ENCODE measurements around the gene DDX23. TPM values are rescaled to one million over a fixed set of nuclear protein-coding genes. Genes with fewer than 3 reads are reported as not detected.

DDX23 gene
- total RNA-seq, 1 experiment from 2014 or later, result 107 TPM

DNA sequence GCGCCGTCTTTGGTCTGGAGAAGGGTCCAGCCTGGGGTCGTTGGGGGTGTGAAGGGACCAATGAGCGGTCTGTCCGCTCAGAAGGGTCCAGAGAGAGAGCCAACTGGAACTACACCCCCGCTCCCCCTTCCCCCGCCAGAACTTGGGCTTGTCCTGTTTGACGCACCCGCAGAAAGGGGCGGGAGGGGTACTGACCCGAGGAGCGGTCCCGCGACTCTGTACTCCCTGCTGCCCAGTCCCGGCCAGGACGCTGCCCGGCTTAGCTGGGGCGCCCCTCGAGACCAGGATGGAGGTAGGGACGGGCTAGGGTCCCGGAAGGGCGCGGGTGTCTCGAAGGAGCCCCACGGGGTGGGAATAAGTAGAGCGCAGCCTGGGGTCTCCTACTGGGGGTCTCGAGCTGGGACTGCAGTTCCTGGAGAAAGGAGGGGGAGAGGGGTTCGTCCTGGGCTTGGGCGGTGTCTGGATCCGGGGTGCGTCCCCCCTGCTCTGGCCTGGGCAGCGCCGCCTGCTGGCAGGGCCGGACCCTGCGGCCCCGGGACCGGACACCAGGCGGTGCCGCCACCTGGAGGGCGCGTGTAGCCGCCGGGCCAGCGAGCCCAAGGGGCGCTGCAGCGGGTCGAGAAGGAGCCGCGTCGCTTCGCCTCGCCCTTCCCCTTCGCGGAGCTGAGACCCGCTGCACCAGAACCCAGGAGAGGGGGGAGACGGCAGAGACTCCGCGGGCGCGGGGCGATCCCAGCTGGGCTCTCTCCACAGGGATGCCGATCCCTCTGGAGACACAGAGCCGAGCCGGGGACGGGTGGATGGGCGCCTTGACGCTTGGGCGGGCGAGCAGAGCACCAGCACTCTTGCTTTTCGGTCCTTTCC, 37.5 kb downstream of the DDX23 start (continued):
- TF ChIP-seq, protein P1, sequence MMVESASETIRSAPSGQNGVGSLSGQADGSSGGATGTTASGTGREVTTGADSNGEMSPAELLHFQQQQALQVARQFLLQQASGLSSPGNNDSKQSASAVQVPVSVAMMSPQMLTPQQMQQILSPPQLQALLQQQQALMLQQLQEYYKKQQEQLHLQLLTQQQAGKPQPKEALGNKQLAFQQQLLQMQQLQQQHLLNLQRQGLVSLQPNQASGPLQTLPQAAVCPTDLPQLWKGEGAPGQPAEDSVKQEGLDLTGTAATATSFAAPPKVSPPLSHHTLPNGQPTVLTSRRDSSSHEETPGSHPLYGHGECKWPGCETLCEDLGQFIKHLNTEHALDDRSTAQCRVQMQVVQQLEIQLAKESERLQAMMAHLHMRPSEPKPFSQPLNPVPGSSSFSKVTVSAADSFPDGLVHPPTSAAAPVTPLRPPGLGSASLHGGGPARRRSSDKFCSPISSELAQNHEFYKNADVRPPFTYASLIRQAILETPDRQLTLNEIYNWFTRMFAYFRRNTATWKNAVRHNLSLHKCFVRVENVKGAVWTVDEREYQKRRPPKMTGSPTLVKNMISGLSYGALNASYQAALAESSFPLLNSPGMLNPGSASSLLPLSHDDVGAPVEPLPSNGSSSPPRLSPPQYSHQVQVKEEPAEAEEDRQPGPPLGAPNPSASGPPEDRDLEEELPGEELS (CRISPR knock-in tag; IDR thresholded peaks at IDR 0.05), result peak; percentile 23; the same call in 1 of the 2 replicates

DNA sequence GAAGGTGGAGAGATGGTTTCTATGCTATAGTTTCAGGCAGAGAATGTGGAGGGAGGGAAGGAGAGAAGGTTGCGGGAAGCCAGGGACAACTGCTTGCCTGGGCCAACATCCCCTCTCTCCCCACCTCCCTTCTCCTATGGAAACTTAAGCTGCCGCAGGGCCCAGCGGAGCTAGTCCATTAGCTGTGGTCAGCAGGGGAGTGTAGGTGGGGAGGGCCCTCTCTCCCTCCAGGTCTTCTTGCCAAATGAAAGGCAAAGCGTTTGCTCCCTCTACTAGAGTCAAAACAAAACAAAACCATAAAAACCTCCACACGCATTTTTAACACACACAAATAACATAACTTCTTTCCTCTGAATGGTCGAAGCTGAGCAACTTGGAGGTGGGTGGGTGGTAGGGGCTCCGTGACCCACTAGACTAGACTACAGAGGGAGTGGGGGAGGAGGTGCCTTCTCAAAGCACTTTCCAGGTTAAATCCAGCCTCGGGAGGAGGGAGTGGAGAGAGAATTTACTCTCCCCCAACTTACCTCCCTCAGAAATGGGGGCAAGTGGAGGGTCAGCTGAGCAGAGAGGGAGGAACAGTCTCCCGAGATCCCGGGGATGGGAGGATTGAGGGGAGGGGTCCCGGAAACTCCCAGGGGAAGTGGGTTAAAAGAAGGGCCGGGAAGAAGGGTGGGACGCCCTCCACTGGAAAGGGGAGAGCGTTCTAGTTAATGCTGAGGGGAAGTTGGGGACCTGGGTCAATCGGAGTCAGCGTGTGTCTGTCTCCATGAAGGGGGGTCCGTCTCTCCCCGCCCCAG, 38.3 kb downstream of the DDX23 start:
- Mint-ChIP-seq H3K4me3 (peak overlapping the region; percentile 87), H3K27me3 (ENCODE audit: low read depth) (peaks cover 62% of the 10 kb centered on the region), H3K4me1 (peaks cover 38% of the 10 kb centered on the region), H3K36me3 (no peaks in the 10 kb centered on the region), H3K9me3 (no peaks in the 10 kb centered on the region), H3K27ac (no peak overlapping the region)
- POLR2A ChIA-PET, result interaction anchor here (0.6 to 1.0 kb wide), 2 partner anchors 24 to 52 kb away, joined by 4 to 7 read pairs; partner anchors contain the start of gene ADCY6
- TF ChIP-seq KAT7 (CRISPR knock-in tag; IDR thresholded peaks at IDR 0.05; ENCODE audit: borderline replicate concordance) (peak; percentile 91; the same call in 1 of the 2 replicates), JAZF1 (CRISPR knock-in tag; IDR thresholded peaks at IDR 0.05) (no peak)
- TF ChIP-seq, protein P2, sequence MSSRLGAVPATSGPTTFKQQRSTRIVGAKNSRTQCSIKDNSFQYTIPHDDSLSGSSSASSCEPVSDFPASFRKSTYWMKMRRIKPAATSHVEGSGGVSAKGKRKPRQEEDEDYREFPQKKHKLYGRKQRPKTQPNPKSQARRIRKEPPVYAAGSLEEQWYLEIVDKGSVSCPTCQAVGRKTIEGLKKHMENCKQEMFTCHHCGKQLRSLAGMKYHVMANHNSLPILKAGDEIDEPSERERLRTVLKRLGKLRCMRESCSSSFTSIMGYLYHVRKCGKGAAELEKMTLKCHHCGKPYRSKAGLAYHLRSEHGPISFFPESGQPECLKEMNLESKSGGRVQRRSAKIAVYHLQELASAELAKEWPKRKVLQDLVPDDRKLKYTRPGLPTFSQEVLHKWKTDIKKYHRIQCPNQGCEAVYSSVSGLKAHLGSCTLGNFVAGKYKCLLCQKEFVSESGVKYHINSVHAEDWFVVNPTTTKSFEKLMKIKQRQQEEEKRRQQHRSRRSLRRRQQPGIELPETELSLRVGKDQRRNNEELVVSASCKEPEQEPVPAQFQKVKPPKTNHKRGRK (CRISPR knock-in tag; IDR thresholded peaks at IDR 0.05; ENCODE audit: borderline replicate concordance), result no peak
- TF ChIP-seq, protein P3, sequence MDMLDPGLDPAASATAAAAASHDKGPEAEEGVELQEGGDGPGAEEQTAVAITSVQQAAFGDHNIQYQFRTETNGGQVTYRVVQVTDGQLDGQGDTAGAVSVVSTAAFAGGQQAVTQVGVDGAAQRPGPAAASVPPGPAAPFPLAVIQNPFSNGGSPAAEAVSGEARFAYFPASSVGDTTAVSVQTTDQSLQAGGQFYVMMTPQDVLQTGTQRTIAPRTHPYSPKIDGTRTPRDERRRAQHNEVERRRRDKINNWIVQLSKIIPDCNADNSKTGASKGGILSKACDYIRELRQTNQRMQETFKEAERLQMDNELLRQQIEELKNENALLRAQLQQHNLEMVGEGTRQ (CRISPR knock-in tag; IDR thresholded peaks at IDR 0.05), result no peak; the same call in 1 of the 2 replicates
- peak; percentile 16 for ATAC-seq
- DNase-seq (ENCODE audit: low spot score), result peak; percentile 69
- CTCF ChIA-PET, result interaction anchor here (0.5 to 4.3 kb wide), 20 partner anchors 9 to 184 kb away, joined by 3 to 44 read pairs (median 6); partner anchors contain the start of genes ADCY6, ARF3, DDX23 and KANSL2

DNA sequence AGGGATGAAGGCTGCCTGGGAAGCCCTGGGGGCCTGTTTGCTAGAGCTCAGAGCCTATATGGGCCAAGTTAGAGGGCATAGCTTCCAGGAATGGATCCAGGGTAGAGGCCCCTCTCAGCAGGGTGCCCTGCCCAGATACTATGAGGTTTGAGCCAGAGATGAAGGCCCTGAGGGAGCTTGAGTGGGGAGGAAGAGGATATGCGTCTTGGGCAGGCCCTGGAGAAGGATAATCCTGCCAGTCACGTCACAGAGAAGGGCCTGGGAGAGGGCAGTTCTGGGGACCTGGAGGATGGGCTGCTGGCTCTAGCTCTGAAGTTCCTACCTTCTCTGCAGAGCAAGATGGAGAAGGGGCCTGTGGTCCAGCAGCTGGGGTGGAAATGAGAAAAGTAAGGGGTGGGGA, 39.6 kb downstream of the DDX23 start:
- ATAC-seq (no peak), DNase-seq (ENCODE audit: low spot score) (no peak)
- Mint-ChIP-seq H3K36me3 (no peaks in the 10 kb centered on the region), H3K4me3 (peak overlapping the region; percentile 87), H3K4me1 (peaks cover 38% of the 10 kb centered on the region), H3K9me3 (no peaks in the 10 kb centered on the region), H3K27ac (no peak overlapping the region), H3K27me3 (ENCODE audit: low read depth) (peaks cover 51% of the 10 kb centered on the region)
- ChIA-PET POLR2A (no interaction called here), CTCF (interaction anchor here (0.8 to 4.3 kb wide), 5 partner anchors 59 to 185 kb away, joined by 3 to 22 read pairs (median 9); no protein-coding TSS in a partner anchor)
- TF ChIP-seq ZNF263 (CRISPR knock-in tag; IDR thresholded peaks at IDR 0.05; ENCODE audit: low read depth) (no peak), NR3C1 (CRISPR knock-in tag; conservative IDR thresholded peaks at IDR 0.05; ENCODE audit: low read depth) (no peak), NFE2L1 (CRISPR knock-in tag; IDR thresholded peaks at IDR 0.05) (no peak)
- TF ChIP-seq, protein P4, sequence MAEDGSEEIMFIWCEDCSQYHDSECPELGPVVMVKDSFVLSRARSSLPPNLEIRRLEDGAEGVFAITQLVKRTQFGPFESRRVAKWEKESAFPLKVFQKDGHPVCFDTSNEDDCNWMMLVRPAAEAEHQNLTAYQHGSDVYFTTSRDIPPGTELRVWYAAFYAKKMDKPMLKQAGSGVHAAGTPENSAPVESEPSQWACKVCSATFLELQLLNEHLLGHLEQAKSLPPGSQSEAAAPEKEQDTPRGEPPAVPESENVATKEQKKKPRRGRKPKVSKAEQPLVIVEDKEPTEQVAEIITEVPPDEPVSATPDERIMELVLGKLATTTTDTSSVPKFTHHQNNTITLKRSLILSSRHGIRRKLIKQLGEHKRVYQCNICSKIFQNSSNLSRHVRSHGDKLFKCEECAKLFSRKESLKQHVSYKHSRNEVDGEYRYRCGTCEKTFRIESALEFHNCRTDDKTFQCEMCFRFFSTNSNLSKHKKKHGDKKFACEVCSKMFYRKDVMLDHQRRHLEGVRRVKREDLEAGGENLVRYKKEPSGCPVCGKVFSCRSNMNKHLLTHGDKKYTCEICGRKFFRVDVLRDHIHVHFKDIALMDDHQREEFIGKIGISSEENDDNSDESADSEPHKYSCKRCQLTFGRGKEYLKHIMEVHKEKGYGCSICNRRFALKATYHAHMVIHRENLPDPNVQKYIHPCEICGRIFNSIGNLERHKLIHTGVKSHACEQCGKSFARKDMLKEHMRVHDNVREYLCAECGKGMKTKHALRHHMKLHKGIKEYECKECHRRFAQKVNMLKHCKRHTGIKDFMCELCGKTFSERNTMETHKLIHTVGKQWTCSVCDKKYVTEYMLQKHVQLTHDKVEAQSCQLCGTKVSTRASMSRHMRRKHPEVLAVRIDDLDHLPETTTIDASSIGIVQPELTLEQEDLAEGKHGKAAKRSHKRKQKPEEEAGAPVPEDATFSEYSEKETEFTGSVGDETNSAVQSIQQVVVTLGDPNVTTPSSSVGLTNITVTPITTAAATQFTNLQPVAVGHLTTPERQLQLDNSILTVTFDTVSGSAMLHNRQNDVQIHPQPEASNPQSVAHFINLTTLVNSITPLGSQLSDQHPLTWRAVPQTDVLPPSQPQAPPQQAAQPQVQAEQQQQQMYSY (CRISPR knock-in tag; IDR thresholded peaks at IDR 0.05), result no peak
- TF ChIP-seq, protein P5, sequence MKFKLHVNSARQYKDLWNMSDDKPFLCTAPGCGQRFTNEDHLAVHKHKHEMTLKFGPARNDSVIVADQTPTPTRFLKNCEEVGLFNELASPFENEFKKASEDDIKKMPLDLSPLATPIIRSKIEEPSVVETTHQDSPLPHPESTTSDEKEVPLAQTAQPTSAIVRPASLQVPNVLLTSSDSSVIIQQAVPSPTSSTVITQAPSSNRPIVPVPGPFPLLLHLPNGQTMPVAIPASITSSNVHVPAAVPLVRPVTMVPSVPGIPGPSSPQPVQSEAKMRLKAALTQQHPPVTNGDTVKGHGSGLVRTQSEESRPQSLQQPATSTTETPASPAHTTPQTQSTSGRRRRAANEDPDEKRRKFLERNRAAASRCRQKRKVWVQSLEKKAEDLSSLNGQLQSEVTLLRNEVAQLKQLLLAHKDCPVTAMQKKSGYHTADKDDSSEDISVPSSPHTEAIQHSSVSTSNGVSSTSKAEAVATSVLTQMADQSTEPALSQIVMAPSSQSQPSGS (CRISPR knock-in tag; IDR thresholded peaks at IDR 0.05; ENCODE audit: borderline replicate concordance, low read depth), result no peak
- TF ChIP-seq, protein P6, sequence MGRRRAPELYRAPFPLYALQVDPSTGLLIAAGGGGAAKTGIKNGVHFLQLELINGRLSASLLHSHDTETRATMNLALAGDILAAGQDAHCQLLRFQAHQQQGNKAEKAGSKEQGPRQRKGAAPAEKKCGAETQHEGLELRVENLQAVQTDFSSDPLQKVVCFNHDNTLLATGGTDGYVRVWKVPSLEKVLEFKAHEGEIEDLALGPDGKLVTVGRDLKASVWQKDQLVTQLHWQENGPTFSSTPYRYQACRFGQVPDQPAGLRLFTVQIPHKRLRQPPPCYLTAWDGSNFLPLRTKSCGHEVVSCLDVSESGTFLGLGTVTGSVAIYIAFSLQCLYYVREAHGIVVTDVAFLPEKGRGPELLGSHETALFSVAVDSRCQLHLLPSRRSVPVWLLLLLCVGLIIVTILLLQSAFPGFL (CRISPR knock-in tag; IDR thresholded peaks at IDR 0.05; ENCODE audit: borderline replicate concordance), result no peak

All from WTC11 (cell line).